ENCODE data around the gene PCDHGB3.

DNA sequence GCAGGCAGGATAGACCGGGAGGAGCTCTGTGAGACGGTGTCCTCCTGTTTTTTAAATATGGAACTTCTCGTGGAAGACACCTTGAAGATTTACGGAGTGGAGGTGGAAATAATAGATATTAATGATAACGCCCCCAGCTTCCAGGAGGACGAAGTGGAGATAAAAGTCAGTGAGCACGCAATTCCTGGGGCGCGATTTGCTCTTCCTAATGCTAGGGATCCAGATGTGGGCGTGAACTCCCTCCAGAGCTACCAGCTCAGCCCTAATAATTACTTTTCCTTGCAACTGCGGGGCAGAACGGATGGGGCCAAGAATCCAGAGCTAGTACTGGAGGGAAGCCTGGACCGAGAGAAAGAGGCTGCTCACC is 51.4 kb downstream of the PCDHGB3 start:
- TF ChIP-seq CTCF (conservative IDR thresholded peaks at IDR 0.05 in 1 of 2, IDR thresholded peaks at IDR 0.05 in 1 of 2; ENCODE audit: extremely low read depth in 1 of 2, insufficient read depth in 1 of 2, low read depth in 1 of 2, low read length in 2 of 2) = no peak
- TF ChIP-seq EZH2 (IDR thresholded peaks at IDR 0.05; ENCODE audit: borderline replicate concordance, low read length) = no peak
